ENCODE data around the gene CCL4L2.
"Not testable (repeated sequence)": the region's sequence is repeated elsewhere in the genome, so short reads cannot be mapped to it uniquely, and the experiment has no call there.

The CCL4L2 gene

DNA sequence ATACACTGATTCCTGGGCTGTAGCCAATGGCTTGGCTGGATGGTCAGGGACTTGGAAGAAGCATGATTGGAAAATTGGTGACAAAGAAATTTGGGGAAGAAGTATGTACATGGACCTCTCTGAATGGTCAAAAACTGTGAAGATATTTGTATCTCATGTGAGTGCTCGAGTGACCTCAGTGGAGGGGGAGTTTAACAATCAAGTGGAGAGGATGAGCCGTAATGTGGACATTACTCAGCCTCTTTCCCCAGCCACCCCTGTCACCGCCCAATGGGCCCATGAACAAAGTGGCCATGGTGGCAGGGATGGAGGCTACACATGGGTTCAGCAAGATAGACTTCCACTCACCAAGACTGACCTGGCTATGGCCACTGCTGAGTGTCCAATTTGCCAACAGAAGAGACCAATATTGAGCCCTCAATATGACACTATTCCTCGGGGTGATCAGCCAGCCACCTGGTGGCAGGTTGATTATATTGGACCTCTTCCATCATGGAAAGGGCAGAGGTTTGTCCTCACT is 10.8 kb downstream of the CCL4L2 start:
- DNase-seq = not testable (repeated sequence)

- DNase-seq = not testable (repeated sequence)
These were observed 12.1 kb downstream of the CCL4L2 start for GRCh38 chr17:36222967-36223366.

- DNase-seq = not testable (repeated sequence)
These were observed 18.8 kb downstream of the CCL4L2 start for GRCh38 chr17:36229644-36230043.

- DNase-seq = not testable (repeated sequence)
These were observed 31.2 kb downstream of the CCL4L2 start for GRCh38 chr17:36242046-36242445.

All from activated gamma-delta T cell (primary cell).